SKM-1 treated with dmso at 0.1 percent for 144 hours (cell line): Measurements from ENCODE around the gene ZNF609.

Experiments
- DNase-seq: peaks from one replicate; lab custom pipeline; 2025; ENCODE audit not compliant: unreplicated experiment; lab: John Stamatoyannopoulos, UW

The ZNF609 gene

DNA sequence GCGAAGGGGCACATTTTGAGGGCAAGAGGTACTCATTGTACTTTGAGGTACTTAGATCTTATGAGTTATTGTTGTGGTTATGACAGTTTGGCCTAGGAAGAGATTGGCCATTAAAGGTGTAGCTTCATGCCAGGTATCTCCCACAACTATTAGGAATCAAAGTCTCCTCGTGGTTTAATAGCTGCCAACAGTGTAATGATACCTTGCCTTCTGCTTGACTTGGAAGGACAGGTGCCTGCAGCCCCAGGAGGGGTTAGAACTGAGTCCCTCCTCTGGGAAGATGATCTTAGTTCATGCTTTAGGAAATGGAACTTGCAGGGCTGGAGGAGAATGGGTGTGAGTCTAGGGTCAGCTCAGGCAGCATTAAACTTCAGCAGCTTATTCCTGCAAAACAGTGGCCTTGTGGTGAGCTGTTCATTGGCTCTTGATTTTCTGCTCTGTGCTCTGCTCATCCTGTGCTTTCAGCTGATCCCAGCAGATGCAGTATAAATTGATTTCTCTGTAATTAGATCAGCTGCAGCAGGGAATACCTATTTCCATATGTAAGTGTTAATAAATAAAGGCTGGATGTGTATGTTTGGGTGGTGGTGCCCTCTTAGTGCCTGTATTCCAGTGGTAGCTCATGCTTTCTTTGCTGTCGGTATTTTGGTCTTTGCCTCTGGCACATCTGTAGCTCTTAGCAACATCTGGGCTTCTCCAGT lies 40.5 kb downstream of the ZNF609 start:
- no peak for DNase-seq

- no peak for DNase-seq
Observed at GRCh38 chr15:64501396-64501715, 41.0 kb downstream of the ZNF609 start.

GRCh38 chr15:64502151-64502550 lies 41.8 kb downstream of the ZNF609 start:
- DNase-seq, result no peak

GRCh38 chr15:64502551-64502950 lies 42.2 kb downstream of the ZNF609 start:
- DNase-seq, result no peak

DNA sequence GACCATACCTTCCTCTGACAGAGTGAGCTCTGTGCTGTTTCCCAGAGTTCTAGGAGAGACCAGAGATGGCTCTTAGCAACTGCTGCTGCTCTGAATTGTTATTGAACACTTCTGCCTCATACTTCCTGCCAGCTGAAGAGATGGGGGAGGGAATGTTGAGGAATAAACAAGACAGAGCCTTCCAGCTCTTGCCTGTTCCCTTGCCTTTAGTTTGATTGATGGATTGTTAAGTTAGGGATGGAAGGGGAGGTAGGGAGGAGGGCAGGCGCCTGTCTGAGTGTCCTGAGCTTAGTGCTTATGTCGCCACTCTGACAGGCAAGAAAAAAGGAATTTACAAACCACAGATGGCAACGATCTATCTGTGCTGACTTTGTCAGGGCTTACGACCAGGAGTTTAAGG lies 42.8 kb downstream of the ZNF609 start:
- peak; percentile 23 for DNase-seq

DNA sequence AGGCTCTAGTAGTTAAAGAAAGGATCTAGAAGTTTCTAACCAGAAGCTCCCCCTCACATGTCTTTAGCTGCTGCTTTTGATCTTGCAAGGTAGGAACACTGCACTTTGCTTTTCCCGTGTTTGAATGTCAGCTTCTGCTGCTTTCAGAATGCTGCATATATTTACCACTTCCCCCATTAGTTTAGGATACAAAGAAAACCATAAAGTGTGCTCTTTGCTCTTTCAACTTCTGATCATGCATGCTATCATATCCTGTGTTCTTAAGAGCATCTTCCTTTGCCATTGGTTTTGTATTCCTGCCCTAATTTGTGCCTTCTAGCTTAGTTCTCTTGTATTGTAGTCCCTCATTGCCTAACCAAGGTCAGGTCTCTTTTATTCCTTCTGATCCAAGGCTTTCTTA lies 43.3 kb downstream of the ZNF609 start:
- no peak for DNase-seq

DNA sequence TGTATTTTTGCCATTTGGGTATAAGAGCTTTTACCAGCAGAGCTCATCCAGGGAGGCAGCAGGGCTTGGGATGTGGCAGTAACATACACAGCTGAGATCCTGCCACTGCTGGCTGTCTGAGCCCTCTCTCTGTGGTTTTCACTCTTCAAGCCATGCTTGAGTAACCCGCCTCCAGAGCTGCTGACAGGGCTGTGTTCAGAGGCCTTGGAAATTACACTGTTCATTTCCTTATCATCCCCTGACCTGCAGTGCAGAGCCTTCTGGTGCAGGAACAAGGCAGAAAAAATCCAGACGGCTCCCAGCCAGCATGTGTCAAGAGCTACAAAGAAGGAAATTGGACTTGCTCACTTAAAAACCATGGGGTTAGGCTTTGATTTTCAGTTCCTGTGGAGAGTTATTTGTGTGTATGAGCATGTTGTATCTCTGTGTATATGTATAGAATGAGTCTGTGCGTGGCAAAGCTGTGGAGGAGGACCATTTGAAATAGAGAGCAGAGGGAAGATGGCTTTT lies 47.0 kb downstream of the ZNF609 start:
- DNase-seq, result peak; percentile 29

DNA sequence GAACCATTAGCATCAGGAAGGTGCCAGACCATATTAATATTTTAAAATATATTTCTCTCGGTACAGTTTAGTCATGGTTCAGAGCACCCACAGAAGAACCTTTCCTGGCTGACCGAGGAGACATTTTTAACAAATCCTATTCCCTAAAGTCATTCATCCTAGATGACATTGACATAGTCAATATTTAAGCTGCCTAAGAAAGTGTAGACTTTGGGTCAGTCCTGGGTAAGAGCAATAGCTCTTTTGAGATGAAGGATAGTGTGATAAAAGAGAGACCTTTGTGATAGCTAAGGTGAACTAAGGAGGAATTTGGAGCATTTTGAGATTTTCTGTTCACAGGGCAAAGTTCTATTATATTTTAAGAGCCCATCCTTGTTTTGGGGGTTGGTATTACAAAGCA lies 47.5 kb downstream of the ZNF609 start:
- no peak for DNase-seq

GRCh38 chr15:64513823-64514222 lies 53.4 kb downstream of the ZNF609 start:
- no peak for DNase-seq

GRCh38 chr15:64515196-64515595 lies 54.8 kb downstream of the ZNF609 start:
- no peak for DNase-seq

GRCh38 chr15:64515825-64516224 lies 55.4 kb downstream of the ZNF609 start:
- DNase-seq, result no peak

GRCh38 chr15:64519897-64520296 lies 59.5 kb downstream of the ZNF609 start:
- no peak for DNase-seq

DNA sequence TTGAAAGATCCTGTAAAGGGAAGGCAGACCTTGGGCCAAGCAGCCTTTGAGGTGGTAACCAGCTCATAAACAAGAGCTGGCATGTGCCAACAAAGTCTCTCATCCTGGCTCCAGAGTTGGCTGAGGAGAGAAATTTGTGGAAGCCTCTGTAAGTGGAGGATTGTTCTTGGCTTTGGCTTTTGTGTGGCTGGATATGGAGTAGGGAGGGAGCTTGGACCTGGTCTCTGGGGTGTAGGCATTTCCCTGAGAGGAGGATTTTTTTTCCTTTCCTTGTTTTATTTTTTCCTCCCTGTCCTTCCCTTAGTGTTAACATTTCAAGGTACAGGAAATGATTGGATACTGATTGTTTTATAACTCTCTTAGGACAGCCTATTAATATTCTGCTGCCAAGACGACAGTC lies 60.8 kb downstream of the ZNF609 start:
- DNase-seq, result no peak

DNA sequence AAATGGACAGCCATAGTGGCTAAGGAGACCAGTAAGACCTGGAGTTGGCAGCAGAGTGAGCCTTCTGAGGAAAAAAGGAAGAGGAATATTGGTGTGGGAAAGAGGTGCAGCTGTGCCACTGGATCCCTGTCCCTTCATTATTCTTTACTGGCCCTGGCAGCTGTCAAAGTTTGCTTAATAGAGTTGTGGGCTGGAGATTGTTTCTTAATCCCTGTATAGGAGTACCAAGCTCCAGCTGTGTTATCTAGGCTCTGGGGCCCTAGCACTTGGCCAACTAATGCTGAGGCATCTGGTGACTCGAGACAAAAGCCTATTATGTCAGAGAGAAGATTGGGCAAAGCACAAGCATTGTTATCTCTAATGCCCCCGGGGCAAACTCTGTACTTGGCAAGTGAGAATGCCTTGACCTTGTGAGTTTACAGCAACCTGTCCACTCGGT lies 61.4 kb downstream of the ZNF609 start:
- no peak for DNase-seq

- DNase-seq, result no peak
Observed at GRCh38 chr15:64522226-64522823, 61.9 kb downstream of the ZNF609 start.

- no peak for DNase-seq
Observed at GRCh38 chr15:64523240-64523639, 62.9 kb downstream of the ZNF609 start.

DNA sequence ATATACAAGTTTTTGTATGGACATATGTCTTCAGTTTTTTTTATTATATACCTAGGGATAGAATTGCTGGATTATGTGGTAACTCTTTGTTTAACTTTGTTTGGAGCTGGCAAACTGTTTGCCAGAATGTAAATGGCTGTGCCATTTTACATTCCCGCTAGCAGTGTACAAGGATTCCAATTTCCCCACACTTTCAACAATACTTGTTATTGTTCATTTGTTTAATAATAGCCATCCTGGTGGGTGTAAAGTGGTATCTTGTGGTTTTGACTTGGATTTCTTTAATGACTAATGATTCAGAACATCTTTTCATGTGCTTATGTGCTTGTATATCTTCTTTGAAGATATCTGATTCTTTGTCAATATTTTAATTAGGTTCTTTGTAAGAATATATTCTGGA lies 64.4 kb downstream of the ZNF609 start:
- DNase-seq, result no peak

- DNase-seq, result no peak
Observed at GRCh38 chr15:64525828-64526530, 65.6 kb downstream of the ZNF609 start.

GRCh38 chr15:64527263-64527984 lies 67.0 kb downstream of the ZNF609 start:
- DNase-seq, result no peak

GRCh38 chr15:64528871-64529270 lies 68.5 kb downstream of the ZNF609 start:
- DNase-seq, result no peak

- DNase-seq, result no peak
Observed at GRCh38 chr15:64530472-64530871, 70.1 kb downstream of the ZNF609 start.

DNA sequence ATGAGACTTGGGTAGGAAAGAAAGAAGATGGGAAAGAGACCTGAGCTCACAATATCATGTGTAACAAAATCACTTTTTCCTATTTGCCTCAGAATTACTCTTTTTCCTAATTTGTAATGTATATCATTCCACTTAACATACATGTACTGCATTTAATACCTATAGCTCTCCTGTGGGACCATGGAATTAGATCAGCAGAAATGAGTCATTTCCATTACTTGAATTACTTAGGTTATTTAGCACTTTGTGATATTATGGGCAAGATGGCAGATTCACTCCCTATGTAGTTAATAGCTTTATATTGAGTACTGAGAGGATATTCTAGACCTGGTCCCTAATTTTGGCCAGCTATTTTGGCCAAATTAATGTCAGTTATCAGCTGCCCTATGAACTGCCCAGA lies 70.5 kb downstream of the ZNF609 start:
- no peak for DNase-seq
